Raji (cell line): ENCODE measurements around the gene RYK.

Experiments used
- POLR2A ChIP-seq: IDR thresholded peaks from 2 replicates; pipeline ENCODE4 v1.6.1; 2011; ENCODE audit warnings: low read depth, low read length, control low read depth; ENCODE audit not compliant: insufficient read depth

Gene RYK

GRCh38 chr3:134267996-134268395 lies 17.3 kb upstream of the RYK start:
- TF ChIP-seq POLR2A, result no peak

DNA sequence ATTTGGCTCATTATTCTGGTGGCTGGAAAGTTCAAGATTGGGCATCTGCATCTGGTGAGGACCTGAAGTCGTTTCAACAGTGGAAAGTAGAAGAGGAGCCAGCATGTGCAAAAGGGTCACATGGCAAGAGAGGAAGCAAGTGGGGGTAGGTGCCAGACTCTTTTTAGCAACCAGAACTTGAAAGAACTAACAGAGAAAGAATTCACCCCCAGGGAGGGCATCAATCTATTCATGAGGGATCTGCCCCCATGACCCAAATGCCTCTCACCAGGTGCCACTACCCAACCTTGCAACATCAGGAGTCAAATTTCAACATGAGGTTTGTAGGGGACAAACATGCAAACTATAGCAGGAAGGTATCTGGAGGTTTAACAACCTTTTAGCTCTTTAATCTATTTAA lies 10.3 kb upstream of the RYK start:
- no peak for TF ChIP-seq POLR2A

- no peak for TF ChIP-seq POLR2A
Observed at GRCh38 chr3:134258761-134259347, 8.2 kb upstream of the RYK start.

DNA sequence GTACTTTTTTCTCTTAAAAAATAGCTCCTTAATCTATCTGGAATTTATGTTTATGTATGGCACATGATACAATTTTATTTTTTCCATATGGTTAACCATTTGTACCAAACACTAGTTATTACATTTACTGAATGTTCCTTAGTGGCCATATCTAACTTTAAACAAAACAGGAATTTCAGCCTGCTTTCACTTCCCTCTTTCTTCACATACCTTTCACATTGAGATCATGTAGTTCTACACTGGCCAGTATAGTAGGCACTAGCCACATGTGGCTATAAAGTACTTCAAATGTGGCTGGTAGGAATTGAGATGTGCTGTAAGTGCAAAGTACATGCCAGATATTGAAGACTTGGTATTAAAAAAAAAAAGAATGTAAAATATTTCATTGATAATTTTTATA lies 4.7 kb upstream of the RYK start:
- no peak for TF ChIP-seq POLR2A

- no peak for TF ChIP-seq POLR2A
Observed at GRCh38 chr3:134253475-134254226, 3.0 kb upstream of the RYK start.

DNA sequence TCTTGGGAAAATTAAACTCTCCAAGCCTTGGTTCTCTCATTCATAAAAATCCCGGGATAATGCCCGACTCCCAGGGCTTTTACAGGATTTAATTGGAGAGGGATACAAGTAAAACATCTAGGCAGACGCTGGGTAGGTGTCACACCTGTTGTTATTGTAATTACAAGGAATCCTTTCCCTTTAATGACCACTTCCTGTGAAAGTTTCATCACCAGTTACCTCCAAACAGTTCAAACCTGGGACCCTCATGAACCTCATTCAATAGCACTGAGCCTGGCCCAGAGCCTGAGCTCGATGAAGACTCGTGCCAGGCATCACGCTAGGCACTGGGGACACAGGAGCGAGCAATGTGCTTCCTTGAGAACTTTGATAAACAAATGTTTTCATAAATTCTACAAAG lies 2.1 kb upstream of the RYK start:
- TF ChIP-seq POLR2A, result no peak

DNA sequence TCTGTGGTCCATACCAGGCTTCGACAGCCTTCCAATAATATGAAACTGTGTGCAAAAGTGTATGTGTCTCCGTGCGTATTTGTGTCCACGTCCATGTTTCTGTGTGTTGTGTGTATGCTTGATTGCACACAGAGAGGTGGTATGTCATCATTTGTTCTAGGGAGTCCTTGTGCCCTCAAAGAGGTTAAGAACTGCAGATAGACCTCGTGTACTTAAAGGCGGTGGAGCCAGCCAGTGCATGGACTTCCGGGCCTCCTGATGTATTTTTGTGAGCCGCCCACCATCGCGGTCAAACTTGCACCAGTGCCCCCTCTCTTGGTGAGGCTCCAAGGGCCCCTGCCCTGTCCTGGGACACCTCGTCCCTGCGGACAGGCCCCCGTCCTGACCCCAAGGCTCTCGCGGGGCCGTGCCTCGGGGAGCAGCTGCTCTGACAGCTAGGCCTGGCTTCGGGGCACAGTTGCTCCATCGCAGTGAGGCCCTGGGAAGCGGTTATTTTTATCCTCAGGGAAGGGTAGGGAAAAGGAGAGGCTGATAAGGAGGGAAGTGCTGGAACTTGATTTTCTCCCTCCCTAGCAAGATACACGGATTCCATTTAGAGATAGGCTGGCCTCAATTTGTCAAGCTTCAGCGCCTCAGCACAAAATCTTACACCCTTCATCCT lies 1.2 kb upstream of the RYK start:
- TF ChIP-seq POLR2A, result no peak

- no peak for TF ChIP-seq POLR2A
Observed at GRCh38 chr3:134249935-134250716, 533 bp downstream of the RYK start.

DNA sequence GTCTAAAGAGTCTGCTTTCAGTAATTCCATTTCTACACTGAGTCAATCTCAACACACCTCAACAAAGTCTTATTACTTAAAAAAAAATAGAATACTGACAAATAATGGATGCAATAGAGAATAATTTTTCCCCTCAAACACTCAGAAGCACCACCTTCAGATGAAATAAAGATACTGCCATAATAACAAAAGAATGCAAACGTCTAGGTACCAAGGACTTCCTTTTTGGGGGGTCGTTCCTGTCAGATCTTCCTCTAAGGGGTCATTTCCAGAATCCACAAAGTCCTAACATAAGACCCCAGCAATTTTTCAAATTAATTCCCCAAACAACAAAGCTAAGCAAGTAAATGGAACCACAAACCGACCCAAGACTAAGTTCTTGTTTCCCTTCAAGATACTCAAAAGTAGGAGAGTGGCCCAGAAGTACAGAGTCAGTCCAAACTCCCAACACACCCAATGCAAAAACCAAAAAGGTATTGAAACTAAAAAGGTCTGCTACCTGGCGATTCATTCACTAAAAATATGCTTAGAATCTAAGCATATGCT lies 1.3 kb downstream of the RYK start:
- no peak for TF ChIP-seq POLR2A

DNA sequence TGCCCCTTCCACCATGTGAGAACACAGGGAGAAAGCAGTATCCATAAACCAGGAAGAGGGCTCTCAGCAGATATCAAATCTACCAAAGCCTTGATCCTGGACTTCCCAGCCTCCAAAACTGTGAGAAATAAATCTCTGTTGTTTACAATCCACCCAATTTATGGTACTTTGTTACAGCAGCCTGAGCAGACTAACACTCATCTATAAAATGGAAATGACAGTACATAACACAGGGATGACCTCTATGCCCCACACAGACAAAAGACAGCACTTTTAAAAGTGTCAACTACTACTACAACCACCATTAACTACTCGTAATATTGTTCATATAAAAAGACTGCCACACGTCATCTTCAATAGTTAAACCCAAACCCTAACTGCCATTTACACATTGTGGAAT lies 5.7 kb downstream of the RYK start:
- no peak for TF ChIP-seq POLR2A

DNA sequence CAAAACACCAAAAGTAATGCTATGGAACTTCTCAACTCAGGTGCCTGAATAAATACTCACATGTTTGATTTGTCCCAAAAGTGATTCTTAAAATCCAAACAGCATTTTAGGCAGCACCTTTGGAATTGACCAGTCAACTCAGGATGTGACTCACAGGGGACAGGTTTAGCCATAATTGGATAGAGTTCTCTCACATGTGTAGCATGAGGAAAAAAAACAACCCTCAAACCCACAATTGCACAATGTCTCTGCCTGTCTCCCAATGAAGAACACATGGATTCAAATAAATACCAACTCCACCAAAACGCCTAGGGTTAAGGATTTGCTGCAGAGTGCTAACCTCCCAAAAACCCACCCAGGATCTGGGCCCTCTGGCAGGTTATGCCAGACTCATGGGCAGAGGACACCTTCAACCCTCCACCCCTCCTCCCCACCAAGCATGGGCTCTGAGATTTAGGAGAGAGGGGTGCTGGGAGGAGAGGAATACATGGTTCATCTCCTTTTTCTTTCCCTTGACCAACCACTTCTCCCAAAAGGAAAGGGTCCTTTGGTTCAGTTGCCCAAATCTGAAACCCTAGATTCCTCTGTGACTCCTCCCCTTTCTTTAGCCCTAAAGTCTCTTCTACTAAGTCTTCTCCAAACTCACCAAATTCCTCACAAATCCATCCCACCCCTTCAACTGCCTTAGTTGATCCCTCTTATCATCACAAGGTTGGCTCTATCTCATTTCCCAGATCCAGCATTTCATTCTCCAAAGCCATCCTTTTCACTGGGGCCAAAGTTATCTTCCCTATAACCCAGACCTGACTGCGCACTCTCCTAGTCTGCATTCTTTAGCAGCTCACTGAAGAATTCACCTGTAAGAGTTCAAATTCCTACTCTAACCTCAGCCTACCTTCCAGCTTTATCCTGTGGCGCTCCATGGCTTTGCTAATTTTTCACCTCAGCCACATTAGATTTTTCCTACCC lies 7.7 kb downstream of the RYK start:
- no peak for TF ChIP-seq POLR2A

DNA sequence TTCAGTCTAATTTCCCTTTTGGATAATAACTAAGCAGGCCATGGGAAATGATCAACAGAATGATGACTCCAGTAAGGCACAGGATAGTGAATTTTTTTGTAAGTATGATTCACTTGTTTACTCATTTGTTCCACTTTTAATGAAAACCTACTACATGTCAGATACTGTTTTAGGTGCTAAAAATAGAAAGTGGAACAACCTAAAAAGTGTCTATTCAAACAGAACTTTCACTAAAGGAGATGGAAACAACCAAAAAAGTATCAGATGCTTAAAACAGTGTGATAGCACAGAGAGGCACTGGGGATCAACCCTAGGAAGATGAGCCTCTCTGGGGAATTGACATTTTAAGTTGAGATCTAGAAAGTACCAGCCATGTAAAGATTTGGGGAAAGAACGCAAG lies 11.1 kb downstream of the RYK start:
- TF ChIP-seq POLR2A, result no peak

GRCh38 chr3:134237454-134238145 lies 13.1 kb downstream of the RYK start:
- no peak for TF ChIP-seq POLR2A

DNA sequence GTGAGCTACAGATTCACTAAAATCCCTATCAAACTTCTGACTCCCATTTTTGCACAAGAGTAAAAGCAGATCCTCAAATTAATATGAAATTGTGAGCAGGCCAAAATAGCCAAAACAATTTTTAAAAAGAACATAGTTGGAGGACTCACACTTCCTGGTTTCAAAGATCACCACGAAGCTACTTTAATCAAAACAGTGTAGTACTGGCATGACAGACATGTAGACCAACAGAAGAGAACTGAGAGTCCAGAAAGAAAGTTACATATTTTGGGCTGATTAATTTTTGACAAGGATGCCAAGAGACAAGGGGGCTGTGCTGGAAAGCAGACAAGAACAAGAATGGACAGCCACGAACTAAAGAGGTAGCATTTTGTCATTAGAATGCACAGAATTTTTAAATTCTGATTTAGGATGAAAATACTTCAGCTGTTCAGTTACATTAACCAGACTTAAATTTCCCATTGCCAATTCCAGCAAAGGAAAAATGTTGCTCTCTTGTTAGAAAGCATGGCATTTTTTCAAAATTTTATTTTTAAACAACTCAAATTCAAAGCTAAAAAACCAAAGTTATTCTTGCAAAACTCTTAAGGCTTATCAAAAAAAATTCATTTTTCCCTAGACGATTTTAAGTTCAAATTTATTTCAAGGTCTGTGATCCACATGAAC lies 14.0 kb downstream of the RYK start:
- no peak for TF ChIP-seq POLR2A
